GM18507 (cell line): ENCODE measurements around the gene TAF3.

Experiments used
- DNase-seq: peaks from one replicate; pipeline ENCODE4 v3.0.0; 2011; ENCODE audit warnings: low read depth; ENCODE audit not compliant: insufficient read length; ENCODE audit errors: extremely low spot score
- FAIRE-seq: peaks from 2 replicates; lab custom pipeline; 2011; peaks lifted over from hg19 to GRCh38; lab: Jason Lieb, UNC

TAF3 gene

GRCh38 chr10:8041284-8041991, 223.1 kb downstream of the TAF3 start:
- FAIRE-seq = no peak
- DNase-seq = no peak

- DNase-seq (no peak), FAIRE-seq (no peak)
Measured at GRCh38 chr10:8041992-8042720, 223.9 kb downstream of the TAF3 start.

GRCh38 chr10:8042721-8043568, 224.6 kb downstream of the TAF3 start:
- DNase-seq = no peak
- FAIRE-seq = no peak

GRCh38 chr10:8043569-8044306, 225.4 kb downstream of the TAF3 start:
- FAIRE-seq (no peak), DNase-seq (no peak)

GRCh38 chr10:8044331-8044907, 226.1 kb downstream of the TAF3 start:
- no peak for FAIRE-seq
- DNase-seq = no peak

GRCh38 chr10:8044908-8045725, 226.8 kb downstream of the TAF3 start:
- peak; percentile 39 for FAIRE-seq

GRCh38 chr10:8045726-8046494, 227.6 kb downstream of the TAF3 start:
- FAIRE-seq (no peak), DNase-seq (no peak)

More at GRCh38 chr10:8044908-8045725, 226.8 kb downstream of the TAF3 start:
- no peak for DNase-seq

GRCh38 chr10:8047452-8048280, 229.4 kb downstream of the TAF3 start:
- DNase-seq (no peak), FAIRE-seq (no peak)

GRCh38 chr10:8048281-8049008, 230.1 kb downstream of the TAF3 start:
- FAIRE-seq (peak; percentile 42), DNase-seq (no peak)

GRCh38 chr10:8049045-8049864, 230.9 kb downstream of the TAF3 start:
- DNase-seq (no peak), FAIRE-seq (no peak)

GRCh38 chr10:8049865-8050555, 231.7 kb downstream of the TAF3 start:
- no peak for FAIRE-seq

GRCh38 chr10:8050556-8051108, 232.3 kb downstream of the TAF3 start:
- no peak for FAIRE-seq
- no peak for DNase-seq

More at GRCh38 chr10:8049865-8050555, 231.7 kb downstream of the TAF3 start:
- no peak for DNase-seq

- no peak for FAIRE-seq
Measured at GRCh38 chr10:8051109-8051821, 233.0 kb downstream of the TAF3 start.

GRCh38 chr10:8051851-8052257, 233.5 kb downstream of the TAF3 start:
- FAIRE-seq (no peak), DNase-seq (no peak)

More at GRCh38 chr10:8051109-8051821, 233.0 kb downstream of the TAF3 start:
- no peak for DNase-seq
